ENCODE data around the gene APBB2.

Gene APBB2

DNA sequence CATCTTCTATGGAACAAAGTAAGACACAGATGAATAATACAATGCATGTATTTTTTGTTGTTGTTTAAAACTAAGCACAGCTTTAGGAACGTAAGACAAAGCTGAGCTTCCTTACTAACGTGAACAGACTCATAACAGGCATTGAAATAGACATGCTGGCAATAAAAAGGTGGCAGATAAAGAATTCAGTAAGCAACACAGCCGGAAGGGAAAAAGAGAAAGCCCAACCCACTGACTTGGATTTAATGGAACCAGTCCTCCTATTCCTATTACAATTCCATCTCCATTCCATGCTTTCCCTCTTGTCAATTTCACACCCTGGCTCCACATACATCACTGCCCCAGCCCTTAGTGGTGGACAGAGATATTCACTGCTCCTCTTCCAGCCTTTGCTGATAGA lies 282.5 kb downstream of the APBB2 start:
- DNase-seq: no peak
- Histone ChIP-seq H2AK5ac (ENCODE audit: low read length, severe bottlenecking) (no peak overlapping the region), H3K4me1 (ENCODE audit: control insufficient read depth, insufficient read depth, low read depth, low read length) (peaks cover 11% of the 10 kb centered on the region), H2BK120ac (ENCODE audit: low read depth, low read length) (no peak overlapping the region), H3K79me1 (replicated peaks; ENCODE audit: low read length, poor library complexity, severe bottlenecking) (peaks cover 16% of the 10 kb centered on the region), H2AFZ (ENCODE audit: low read depth, low read length) (no peak overlapping the region), H2BK12ac (ENCODE audit: low read length in 2 of 2) (no peak overlapping the region), H4K91ac (ENCODE audit: low read length) (no peak overlapping the region), H2BK15ac (ENCODE audit: low read depth, poor library complexity, severe bottlenecking) (no peak overlapping the region), H3K18ac (ENCODE audit: low read depth in 1 of 2, low read length in 2 of 2) (no peak overlapping the region), H3K9me3 (ENCODE audit: control insufficient read depth, low read length) (no peaks in the 10 kb centered on the region), H3K23ac (ENCODE audit: low read length in 2 of 2) (no peak overlapping the region), H3K4ac (ENCODE audit: low read depth in 1 of 2, low read length in 2 of 2) (no peak overlapping the region), H3K27ac (ENCODE audit: low read length, poor library complexity, severe bottlenecking) (no peak overlapping the region), H3K14ac (ENCODE audit: low read length in 2 of 2) (no peak overlapping the region), H3K4me2 (ENCODE audit: low read length, poor library complexity, severe bottlenecking) (no peak overlapping the region), H3K4me3 (ENCODE audit: insufficient read depth in 1 of 2, low read depth in 1 of 2, low read length in 2 of 2) (no peak overlapping the region), H3K9ac (ENCODE audit: low read length) (no peak overlapping the region), H3K27me3 (ENCODE audit: control insufficient read depth in 1 of 2, insufficient read depth in 1 of 2, low read length in 2 of 2) (no peaks in the 10 kb centered on the region), H4K8ac (ENCODE audit: low read length) (no peak overlapping the region), H2BK5ac (ENCODE audit: low read depth, low read length, poor library complexity, severe bottlenecking) (no peak overlapping the region), H3K36me3 (ENCODE audit: control insufficient read depth in 1 of 2, insufficient read depth in 2 of 2, low read depth in 1 of 2, low read length in 2 of 2) (peaks cover 14 to 19% of the 10 kb centered on the region in 2 experiments)
- WGBS: 93% methylated on average over 3 of the region's 3 CpGs

DNA sequence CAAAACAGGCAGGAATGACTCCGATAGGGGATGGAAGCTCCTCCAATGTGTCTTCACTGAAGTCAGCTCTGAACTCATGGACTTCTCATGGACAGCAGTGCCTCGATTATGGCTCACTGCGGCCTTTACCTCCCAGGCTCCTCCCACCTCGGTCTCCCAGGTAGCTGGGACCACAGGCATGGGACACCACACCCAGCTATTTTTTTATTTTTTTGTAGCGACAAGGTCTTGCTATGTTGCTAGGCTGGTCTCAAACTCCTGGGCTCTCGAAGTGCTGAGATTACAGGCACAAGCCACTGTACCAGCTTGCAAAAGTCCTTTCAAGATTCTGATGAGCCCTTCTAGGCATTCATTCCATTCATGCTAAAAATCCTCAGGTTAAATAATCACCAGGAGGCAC lies 283.1 kb downstream of the APBB2 start:
- WGBS: 96% methylated on average over 6 of the region's 6 CpGs
- H3K79me1 ChIP-seq (replicated peaks; ENCODE audit: low read length, poor library complexity, severe bottlenecking): peaks cover 17% of the 10 kb centered on the region
- no peak overlapping the region for H2AK5ac ChIP-seq (ENCODE audit: low read length, severe bottlenecking)
- no peak overlapping the region for H3K14ac ChIP-seq (ENCODE audit: low read length in 2 of 2)
- no peaks in the 10 kb centered on the region for H3K9me3 ChIP-seq (ENCODE audit: control insufficient read depth, low read length)
- no peak overlapping the region for H4K8ac ChIP-seq (ENCODE audit: low read length)
- no peak overlapping the region for H3K4me2 ChIP-seq (ENCODE audit: low read length, poor library complexity, severe bottlenecking)
- no peak overlapping the region for H2BK15ac ChIP-seq (ENCODE audit: low read depth, poor library complexity, severe bottlenecking)
- DNase-seq: no peak
- peaks cover 11% of the 10 kb centered on the region for H3K4me1 ChIP-seq (ENCODE audit: control insufficient read depth, insufficient read depth, low read depth, low read length)
- no peak overlapping the region for H3K4ac ChIP-seq (ENCODE audit: low read depth in 1 of 2, low read length in 2 of 2)
- no peak overlapping the region for H2BK120ac ChIP-seq (ENCODE audit: low read depth, low read length)
- H2AFZ ChIP-seq (ENCODE audit: low read depth, low read length): no peak overlapping the region
- H4K91ac ChIP-seq (ENCODE audit: low read length): no peak overlapping the region
- no peak overlapping the region for H3K4me3 ChIP-seq (ENCODE audit: insufficient read depth in 1 of 2, low read depth in 1 of 2, low read length in 2 of 2)
- H3K27me3 ChIP-seq (ENCODE audit: control insufficient read depth in 1 of 2, insufficient read depth in 1 of 2, low read length in 2 of 2): no peaks in the 10 kb centered on the region
- no peak overlapping the region for H3K23ac ChIP-seq (ENCODE audit: low read length in 2 of 2)
- H3K9ac ChIP-seq (ENCODE audit: low read length): no peak overlapping the region
- H2BK12ac ChIP-seq (ENCODE audit: low read length in 2 of 2): no peak overlapping the region
- H3K18ac ChIP-seq (ENCODE audit: low read depth in 1 of 2, low read length in 2 of 2): no peak overlapping the region
- H3K27ac ChIP-seq (ENCODE audit: low read length, poor library complexity, severe bottlenecking): no peak overlapping the region
- H2BK5ac ChIP-seq (ENCODE audit: low read depth, low read length, poor library complexity, severe bottlenecking): no peak overlapping the region
- peaks cover 14 to 23% of the 10 kb centered on the region in 2 experiments for H3K36me3 ChIP-seq (ENCODE audit: control insufficient read depth in 1 of 2, insufficient read depth in 2 of 2, low read depth in 1 of 2, low read length in 2 of 2)

DNA sequence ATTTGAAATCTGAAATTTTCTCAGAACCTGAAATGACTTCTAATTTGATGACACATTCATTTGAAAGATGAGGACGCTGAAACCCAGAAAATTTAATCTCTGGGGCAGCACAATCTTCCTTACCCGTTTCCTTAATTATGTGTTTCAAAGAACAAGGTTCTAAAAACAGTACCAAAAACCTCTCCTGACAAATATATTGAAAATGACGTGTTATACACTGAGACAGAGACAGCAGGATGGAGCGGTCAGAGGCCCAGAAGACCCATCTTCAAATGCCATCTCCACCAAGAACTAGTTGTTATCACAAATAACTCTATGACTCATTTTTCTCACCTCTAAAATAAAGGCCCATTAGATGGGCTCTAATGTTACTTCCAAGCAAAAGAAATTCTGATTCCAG lies 287.3 kb downstream of the APBB2 start:
- Histone ChIP-seq H3K23ac (ENCODE audit: low read length in 2 of 2) (no peak overlapping the region), H2AK5ac (ENCODE audit: low read length, severe bottlenecking) (no peak overlapping the region), H3K4me1 (ENCODE audit: control insufficient read depth, insufficient read depth, low read depth, low read length) (peaks cover 7% of the 10 kb centered on the region), H2AFZ (ENCODE audit: low read depth, low read length) (no peak overlapping the region), H4K8ac (ENCODE audit: low read length) (no peak overlapping the region), H2BK12ac (ENCODE audit: low read length in 2 of 2) (no peak overlapping the region), H3K4me3 (ENCODE audit: insufficient read depth in 1 of 2, low read depth in 1 of 2, low read length in 2 of 2) (no peak overlapping the region), H2BK120ac (ENCODE audit: low read depth, low read length) (no peak overlapping the region), H3K27me3 (ENCODE audit: control insufficient read depth in 1 of 2, insufficient read depth in 1 of 2, low read length in 2 of 2) (no peaks in the 10 kb centered on the region), H3K4ac (ENCODE audit: low read depth in 1 of 2, low read length in 2 of 2) (no peak overlapping the region), H3K4me2 (ENCODE audit: low read length, poor library complexity, severe bottlenecking) (no peak overlapping the region), H3K9ac (ENCODE audit: low read length) (no peak overlapping the region), H2BK5ac (ENCODE audit: low read depth, low read length, poor library complexity, severe bottlenecking) (no peak overlapping the region), H2BK15ac (ENCODE audit: low read depth, poor library complexity, severe bottlenecking) (no peak overlapping the region), H3K36me3 (ENCODE audit: control insufficient read depth in 1 of 2, insufficient read depth in 2 of 2, low read depth in 1 of 2, low read length in 2 of 2) (peaks cover 2 to 23% of the 10 kb centered on the region in 2 experiments), H3K27ac (ENCODE audit: low read length, poor library complexity, severe bottlenecking) (no peak overlapping the region), H4K91ac (ENCODE audit: low read length) (no peak overlapping the region), H3K9me3 (ENCODE audit: control insufficient read depth, low read length) (no peaks in the 10 kb centered on the region), H3K18ac (ENCODE audit: low read depth in 1 of 2, low read length in 2 of 2) (no peak overlapping the region), H3K79me1 (replicated peaks; ENCODE audit: low read length, poor library complexity, severe bottlenecking) (peaks cover 19% of the 10 kb centered on the region), H3K14ac (ENCODE audit: low read length in 2 of 2) (no peak overlapping the region)
- WGBS: 87% methylated on average over 4 of the region's 4 CpGs
- no peak for DNase-seq

DNA sequence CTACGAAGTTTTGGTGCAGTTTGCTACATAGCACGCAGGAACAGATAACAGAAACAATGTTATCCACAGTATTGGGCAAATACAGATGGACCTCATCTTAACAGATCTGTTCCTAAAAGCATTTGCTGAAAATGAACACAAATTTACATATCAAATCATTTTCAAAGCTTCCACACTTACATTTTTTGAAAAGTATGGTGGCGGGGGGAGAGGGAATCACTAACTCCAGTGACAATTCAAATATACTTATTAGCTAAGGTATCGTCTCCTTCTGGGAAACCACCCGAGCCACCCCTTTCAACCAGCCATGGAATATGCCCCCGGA lies 289.6 kb downstream of the APBB2 start:
- H3K4me1 ChIP-seq (ENCODE audit: control insufficient read depth, insufficient read depth, low read depth, low read length): peaks cover 2% of the 10 kb centered on the region
- no peak overlapping the region for H3K23ac ChIP-seq (ENCODE audit: low read length in 2 of 2)
- no peak overlapping the region for H2AK5ac ChIP-seq (ENCODE audit: low read length, severe bottlenecking)
- peaks cover 4 to 21% of the 10 kb centered on the region in 2 experiments for H3K36me3 ChIP-seq (ENCODE audit: control insufficient read depth in 1 of 2, insufficient read depth in 2 of 2, low read depth in 1 of 2, low read length in 2 of 2)
- H3K9me3 ChIP-seq (ENCODE audit: control insufficient read depth, low read length): no peaks in the 10 kb centered on the region
- no peak overlapping the region for H4K8ac ChIP-seq (ENCODE audit: low read length)
- H3K27ac ChIP-seq (ENCODE audit: low read length, poor library complexity, severe bottlenecking): no peak overlapping the region
- no peak overlapping the region for H2BK5ac ChIP-seq (ENCODE audit: low read depth, low read length, poor library complexity, severe bottlenecking)
- H3K14ac ChIP-seq (ENCODE audit: low read length in 2 of 2): no peak overlapping the region
- no peak overlapping the region for H2BK120ac ChIP-seq (ENCODE audit: low read depth, low read length)
- no peak overlapping the region for H2BK12ac ChIP-seq (ENCODE audit: low read length in 2 of 2)
- H3K27me3 ChIP-seq (ENCODE audit: control insufficient read depth in 1 of 2, insufficient read depth in 1 of 2, low read length in 2 of 2): no peaks in the 10 kb centered on the region
- H2BK15ac ChIP-seq (ENCODE audit: low read depth, poor library complexity, severe bottlenecking): no peak overlapping the region
- H3K4ac ChIP-seq (ENCODE audit: low read depth in 1 of 2, low read length in 2 of 2): no peak overlapping the region
- no peak overlapping the region for H4K91ac ChIP-seq (ENCODE audit: low read length)
- no peak for DNase-seq
- no peak overlapping the region for H3K9ac ChIP-seq (ENCODE audit: low read length)
- no peak overlapping the region for H2AFZ ChIP-seq (ENCODE audit: low read depth, low read length)
- WGBS: 81% methylated on average over 6 of the region's 6 CpGs
- H3K79me1 ChIP-seq (replicated peaks; ENCODE audit: low read length, poor library complexity, severe bottlenecking): peaks cover 19% of the 10 kb centered on the region
- H3K4me3 ChIP-seq (ENCODE audit: insufficient read depth in 1 of 2, low read depth in 1 of 2, low read length in 2 of 2): no peak overlapping the region
- no peak overlapping the region for H3K4me2 ChIP-seq (ENCODE audit: low read length, poor library complexity, severe bottlenecking)
- H3K18ac ChIP-seq (ENCODE audit: low read depth in 1 of 2, low read length in 2 of 2): no peak overlapping the region

All from mesenchymal stem cell (in vitro differentiated cells and primary cell).